Measurements from ENCODE around the gene TRAIP.
A peak's percentile ranks its signal among the peaks of the same experiment; 100 is the strongest.
"Not testable (repeated sequence)": the region's sequence is repeated elsewhere in the genome, so short reads cannot be mapped to it uniquely, and the experiment has no call there.

Gene TRAIP

GRCh38 chr3:49791571-49791970 lies 64.8 kb downstream of the TRAIP start:
- no peak for DNase-seq (ENCODE audit: low read depth)

DNA sequence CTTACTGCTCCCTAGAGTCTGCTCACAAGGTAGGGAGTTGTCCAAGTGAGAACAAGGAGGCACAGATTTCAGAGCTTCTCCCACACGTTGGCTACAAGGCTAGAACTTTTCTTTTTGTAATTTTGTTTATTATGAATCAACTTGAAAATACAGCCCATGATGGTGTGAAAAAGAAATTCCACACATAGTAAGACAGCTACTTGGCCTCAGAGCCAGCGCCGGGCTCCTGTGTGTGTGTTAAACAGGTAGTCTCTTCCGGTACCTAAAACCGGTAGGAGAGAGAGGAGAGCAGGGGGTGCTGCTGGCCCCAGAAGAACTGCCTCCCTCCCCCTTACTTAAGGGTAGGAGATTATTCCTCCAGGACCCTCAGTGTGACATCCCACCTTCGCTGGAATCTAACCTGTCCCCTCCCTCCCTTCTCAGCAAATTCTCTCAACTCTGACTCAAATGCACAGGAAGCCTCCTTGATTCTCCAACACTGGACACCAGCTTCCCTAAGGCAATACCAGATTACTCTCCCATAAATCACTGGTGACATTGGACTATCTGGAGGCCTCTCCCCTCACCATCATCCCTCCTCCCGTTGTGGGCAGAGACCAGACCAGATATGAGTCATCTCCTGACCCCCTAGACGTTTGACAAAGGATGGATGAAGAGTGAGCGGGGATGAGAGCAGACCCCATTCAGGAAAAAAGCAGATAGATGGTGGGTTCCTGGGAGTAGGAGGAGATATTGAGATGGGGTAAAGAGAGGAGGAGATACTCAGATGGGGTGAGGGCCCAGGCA lies 65.5 kb downstream of the TRAIP start:
- no peak for DNase-seq (ENCODE audit: low read depth)

DNA sequence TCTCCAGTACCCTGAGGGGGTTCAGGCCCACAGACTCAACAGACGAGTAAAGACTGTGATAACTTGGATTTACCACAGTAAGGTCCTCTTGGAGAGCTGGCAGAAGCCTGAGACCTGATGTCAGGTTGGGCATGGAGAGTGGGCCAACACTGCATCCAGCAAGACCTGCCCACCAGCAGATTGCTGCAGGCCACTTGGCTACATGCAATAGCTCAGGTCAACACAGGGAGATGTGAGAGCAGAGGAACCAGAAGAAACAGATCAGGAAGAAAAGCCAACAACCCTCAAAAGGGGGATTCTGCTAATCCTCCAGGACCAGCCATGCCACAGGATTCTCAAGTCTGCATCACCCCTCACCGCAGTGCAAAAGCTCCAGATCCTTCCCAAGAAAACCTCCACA lies 68.3 kb downstream of the TRAIP start:
- no peak for DNase-seq (ENCODE audit: low read depth)

GRCh38 chr3:49787536-49787935 lies 68.8 kb downstream of the TRAIP start:
- DNase-seq (ENCODE audit: low read depth): no peak

DNA sequence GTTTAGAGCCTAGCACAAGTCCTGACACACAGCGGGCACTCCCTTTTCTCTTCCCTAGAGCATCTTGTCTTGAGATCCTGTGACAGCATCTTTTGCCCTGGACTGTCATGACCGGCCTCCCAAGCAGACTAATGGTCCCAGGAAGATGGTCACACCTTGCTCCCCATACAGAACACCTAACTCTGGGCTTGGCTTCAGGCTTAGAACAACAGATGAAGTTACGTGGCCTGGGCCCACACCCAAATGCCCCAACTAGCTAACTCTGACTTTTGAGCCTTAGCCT lies 69.2 kb downstream of the TRAIP start:
- DNase-seq (ENCODE audit: low read depth): no peak

- DNase-seq (ENCODE audit: low read depth): peak; percentile 98
Measured at GRCh38 chr3:49786357-49787181, 69.8 kb downstream of the TRAIP start, which contains the start of gene IP6K1. Gene IP6K1, minus strand, starts transcription at chr3:49786542. Its CDS starts 38,502 bp downstream, at chr3:49748040.

GRCh38 chr3:49785565-49786356 lies 70.6 kb downstream of the TRAIP start:
- DNase-seq (ENCODE audit: low read depth): no peak

DNA sequence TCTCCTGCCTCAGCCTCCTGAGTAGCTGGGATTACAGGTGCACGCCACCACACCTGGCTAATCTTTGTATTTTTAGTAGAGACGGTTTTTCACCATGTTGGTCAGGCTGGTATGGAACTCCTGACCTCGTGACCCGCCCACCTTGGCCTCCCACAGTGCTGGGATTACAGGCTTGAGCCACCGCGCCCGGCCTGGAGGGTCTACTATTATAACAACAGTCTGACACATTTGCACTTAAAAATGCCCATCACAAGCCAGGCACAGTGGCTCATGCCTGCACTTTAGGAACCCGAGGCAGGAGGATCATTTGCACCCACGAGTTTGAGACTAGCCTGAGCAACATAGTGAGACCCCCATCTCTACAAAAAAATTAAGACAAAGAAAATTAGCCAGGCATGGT lies 74.1 kb downstream of the TRAIP start:
- not testable (repeated sequence) for DNase-seq (ENCODE audit: low read depth)

DNA sequence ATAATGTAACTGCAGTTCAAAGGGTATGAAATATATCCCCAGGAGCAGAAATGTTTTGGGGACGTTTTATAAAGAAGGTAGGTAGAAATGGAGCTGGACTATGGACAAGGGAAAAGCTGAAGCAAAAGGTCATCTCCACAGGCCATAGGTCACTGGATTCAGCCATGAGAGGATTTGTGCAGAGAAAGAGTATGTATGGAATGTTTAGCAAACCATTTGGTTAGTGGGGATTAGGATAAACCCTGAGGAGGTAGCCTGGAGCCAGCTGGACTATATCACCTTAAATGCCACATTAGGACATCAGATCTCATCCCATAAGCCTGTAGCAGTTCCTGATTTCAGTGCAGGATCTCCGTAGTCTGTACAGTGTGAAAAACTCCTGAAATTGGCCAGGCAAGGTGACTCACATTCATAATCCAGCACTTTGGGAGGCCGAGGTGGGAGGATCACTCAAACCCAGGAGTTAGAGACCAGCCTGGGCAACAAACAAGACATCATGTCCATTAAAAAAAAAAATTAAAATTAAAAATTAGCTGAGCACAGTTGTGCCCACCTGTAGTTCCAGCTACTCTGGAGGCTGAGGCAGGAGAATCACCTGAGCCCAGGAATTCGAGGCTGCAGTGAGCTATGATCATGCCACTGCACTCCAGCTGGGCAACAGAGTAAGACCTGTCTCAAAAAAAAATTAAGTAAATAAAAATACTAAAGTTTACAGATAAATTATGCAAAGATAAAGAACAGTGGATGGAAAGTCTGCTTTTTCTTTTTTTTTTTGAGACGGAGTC lies 74.8 kb downstream of the TRAIP start:
- no peak for DNase-seq (ENCODE audit: low read depth)

DNA sequence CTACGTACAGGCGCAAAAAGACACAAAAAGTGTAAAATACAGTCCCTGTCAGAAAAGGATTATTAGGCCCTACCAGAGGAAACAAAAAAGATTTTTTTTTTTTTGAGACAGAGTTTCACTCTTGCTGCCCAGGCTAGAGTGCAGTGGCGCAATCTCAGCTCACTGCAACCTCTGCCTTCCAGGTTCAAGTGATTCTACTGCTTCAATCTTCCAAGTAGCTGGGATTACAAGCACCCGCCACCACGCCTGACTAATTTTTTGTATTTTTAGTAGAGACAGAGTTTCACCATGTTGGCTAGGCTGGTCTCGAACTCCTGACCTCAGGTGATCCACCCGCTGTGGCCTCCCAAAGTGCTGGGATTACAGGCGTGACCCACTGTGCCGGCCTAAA lies 75.4 kb downstream of the TRAIP start:
- not testable (repeated sequence) for DNase-seq (ENCODE audit: low read depth)

DNA sequence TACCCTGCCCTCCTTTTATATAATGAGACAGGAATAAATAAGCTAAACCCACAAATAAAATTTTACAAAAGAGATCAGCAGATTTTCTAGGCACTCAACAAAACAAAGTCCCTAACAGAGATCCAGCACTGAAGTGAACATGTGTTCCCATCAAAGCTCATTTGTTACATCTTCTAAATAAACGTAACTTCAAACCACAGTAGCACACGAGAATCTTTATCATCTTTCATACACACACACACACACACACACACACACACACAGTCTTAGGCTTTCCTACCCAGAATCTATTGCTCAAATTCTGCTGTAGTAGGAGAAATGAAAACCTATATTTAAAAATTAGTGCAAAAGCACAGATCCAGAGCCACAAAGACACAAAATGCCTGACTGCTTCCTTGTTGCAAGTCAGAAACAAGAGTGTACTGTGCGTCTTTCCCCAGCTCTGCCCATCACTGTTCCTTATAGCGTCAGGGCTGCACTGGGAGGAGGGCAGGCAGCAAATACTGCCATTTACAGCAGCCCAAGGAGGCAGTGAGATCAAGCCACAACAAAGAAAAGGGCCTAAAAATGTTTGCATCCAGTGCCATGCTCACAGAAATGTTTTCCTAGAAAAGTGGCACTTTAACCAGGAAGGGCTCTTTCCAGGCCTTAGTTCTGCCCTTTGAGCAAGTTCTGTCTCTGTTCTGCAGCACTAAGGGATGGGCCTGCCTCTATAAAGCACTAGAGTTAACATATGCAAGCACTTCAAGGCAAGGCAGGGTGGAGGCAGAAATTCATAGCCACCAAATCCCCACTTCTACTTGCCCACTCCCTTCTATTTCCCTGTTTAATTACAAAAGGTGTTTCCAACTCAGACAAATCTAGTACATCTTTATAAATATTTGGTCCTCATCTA lies 76.0 kb downstream of the TRAIP start:
- DNase-seq (ENCODE audit: low read depth): no peak

GRCh38 chr3:49779358-49780079 lies 76.8 kb downstream of the TRAIP start:
- no peak for DNase-seq (ENCODE audit: low read depth)
